ENCODE results near the gene MAGI2. TPM values are rescaled to one million over a fixed set of nuclear protein-coding genes. Genes with fewer than 3 reads are reported as not detected.

The MAGI2 gene
- total RNA-seq, 2 experiments from 2014 or later: 0.03 to 0.17 TPM

DNA sequence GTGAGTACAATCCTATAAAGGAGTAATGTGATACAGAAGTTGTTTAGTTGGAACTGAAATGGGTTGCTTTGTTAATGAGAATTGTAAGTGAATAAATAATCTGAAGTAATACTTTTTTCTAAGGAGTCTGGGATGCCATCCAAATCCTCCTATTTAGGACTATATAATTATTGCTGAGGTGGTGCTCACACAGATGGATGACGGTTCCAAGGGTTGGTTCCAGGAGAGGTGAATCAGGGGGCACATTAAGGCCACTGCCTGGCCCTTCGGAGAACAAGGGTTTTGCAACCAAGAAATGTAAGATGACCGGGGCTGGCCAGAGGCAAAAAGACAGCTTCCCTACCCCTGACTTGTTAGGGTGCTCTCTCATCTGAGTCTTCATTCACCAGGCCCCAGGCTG is 1302.2 kb downstream of the MAGI2 start:
- BruUV-seq (replicated peaks): no TSS peak
- POLR2A ChIA-PET: no interaction called here
- TF ChIP-seq, protein P1, sequence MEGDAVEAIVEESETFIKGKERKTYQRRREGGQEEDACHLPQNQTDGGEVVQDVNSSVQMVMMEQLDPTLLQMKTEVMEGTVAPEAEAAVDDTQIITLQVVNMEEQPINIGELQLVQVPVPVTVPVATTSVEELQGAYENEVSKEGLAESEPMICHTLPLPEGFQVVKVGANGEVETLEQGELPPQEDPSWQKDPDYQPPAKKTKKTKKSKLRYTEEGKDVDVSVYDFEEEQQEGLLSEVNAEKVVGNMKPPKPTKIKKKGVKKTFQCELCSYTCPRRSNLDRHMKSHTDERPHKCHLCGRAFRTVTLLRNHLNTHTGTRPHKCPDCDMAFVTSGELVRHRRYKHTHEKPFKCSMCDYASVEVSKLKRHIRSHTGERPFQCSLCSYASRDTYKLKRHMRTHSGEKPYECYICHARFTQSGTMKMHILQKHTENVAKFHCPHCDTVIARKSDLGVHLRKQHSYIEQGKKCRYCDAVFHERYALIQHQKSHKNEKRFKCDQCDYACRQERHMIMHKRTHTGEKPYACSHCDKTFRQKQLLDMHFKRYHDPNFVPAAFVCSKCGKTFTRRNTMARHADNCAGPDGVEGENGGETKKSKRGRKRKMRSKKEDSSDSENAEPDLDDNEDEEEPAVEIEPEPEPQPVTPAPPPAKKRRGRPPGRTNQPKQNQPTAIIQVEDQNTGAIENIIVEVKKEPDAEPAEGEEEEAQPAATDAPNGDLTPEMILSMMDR (conservative IDR thresholded peaks at IDR 0.05; ENCODE audit: low read length): no peak
- TF ChIP-seq EZH2phosphoT487 (IDR thresholded peaks at IDR 0.05; ENCODE audit: borderline replicate concordance, low read depth, low read length): no peak

DNA sequence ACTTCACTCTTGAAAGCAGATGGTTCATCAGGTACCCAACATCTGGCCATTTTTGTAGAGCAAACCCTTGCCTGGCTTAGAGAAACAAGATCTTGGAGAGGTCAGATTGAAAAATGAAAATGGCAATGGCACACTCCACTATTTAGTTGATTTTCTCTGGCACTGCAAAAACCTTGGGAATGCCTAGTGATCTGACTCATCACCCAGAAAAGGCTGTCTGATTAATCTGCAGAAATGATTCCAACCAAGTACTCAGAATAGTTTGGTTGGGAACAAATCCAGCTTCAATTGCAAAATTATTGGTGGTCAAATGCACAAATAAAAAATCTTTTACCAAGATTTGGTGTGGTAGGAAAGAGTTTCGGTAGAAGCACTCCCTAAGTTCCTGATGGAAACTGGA is 1303.7 kb downstream of the MAGI2 start:
- H3K4me2 ChIP-seq (ENCODE audit: low read length): no peak overlapping the region
- H4K20me1 ChIP-seq (ENCODE audit: insufficient read depth, low read length): no peaks in the 10 kb centered on the region
- DNase-seq (ENCODE audit: low spot score): no peak
- H2AFZ ChIP-seq (ENCODE audit: low read length): no peak overlapping the region
- no peak overlapping the region for H3K27ac ChIP-seq (ENCODE audit: low read depth, low read length, poor library complexity, severe bottlenecking)
- no peaks in the 10 kb centered on the region for H3K9me3 ChIP-seq (ENCODE audit: low read length)
- no peak overlapping the region for H3K4me3 ChIP-seq (ENCODE audit: low read depth, low read length, poor library complexity, severe bottlenecking)
- no TSS peak for BruUV-seq (replicated peaks)
- H3K9me2 ChIP-seq (ENCODE audit: insufficient read depth, low read length): no peaks in the 10 kb centered on the region
- ChIA-PET POLR2A (interaction anchor here (1.0 to 1.2 kb wide), 2 partner anchors 24 to 27 kb away, joined by 3 read pairs; no protein-coding TSS in a partner anchor), CTCF (ENCODE audit: unreplicated experiment) (no interaction called here)
- no peaks in the 10 kb centered on the region for H3K79me2 ChIP-seq (ENCODE audit: insufficient read depth, low read depth, low read length)
- TF ChIP-seq, protein P1 (conservative IDR thresholded peaks at IDR 0.05; ENCODE audit: low read length): no peak
- TF ChIP-seq EZH2phosphoT487 (IDR thresholded peaks at IDR 0.05; ENCODE audit: borderline replicate concordance, low read depth, low read length): no peak
- intact Hi-C loops (cut with micrococcal nuclease; ENCODE audit: unreplicated experiment): no loop called here
- no peaks in the 10 kb centered on the region for H3K4me1 ChIP-seq (ENCODE audit: insufficient read depth, low read length, poor library complexity, severe bottlenecking)
- H3K36me3 ChIP-seq (ENCODE audit: insufficient read depth, low read length): no peaks in the 10 kb centered on the region

More for the DNA sequence above, 1302.2 kb downstream of the MAGI2 start:
- no peaks in the 10 kb centered on the region for H3K36me3 ChIP-seq (ENCODE audit: insufficient read depth, low read length)
- no peaks in the 10 kb centered on the region for H3K9me3 ChIP-seq (ENCODE audit: low read length)
- H4K20me1 ChIP-seq (ENCODE audit: insufficient read depth, low read length): no peaks in the 10 kb centered on the region
- no peaks in the 10 kb centered on the region for H3K9me2 ChIP-seq (ENCODE audit: insufficient read depth, low read length)
- DNase-seq (ENCODE audit: low spot score): no peak
- no peak overlapping the region for H3K4me3 ChIP-seq (ENCODE audit: low read depth, low read length, poor library complexity, severe bottlenecking)
- no peak overlapping the region for H2AFZ ChIP-seq (ENCODE audit: low read length)
- intact Hi-C loops (cut with micrococcal nuclease; ENCODE audit: unreplicated experiment): no loop called here
- H3K4me2 ChIP-seq (ENCODE audit: low read length): no peak overlapping the region
- CTCF ChIA-PET (ENCODE audit: unreplicated experiment): no interaction called here
- no peaks in the 10 kb centered on the region for H3K4me1 ChIP-seq (ENCODE audit: insufficient read depth, low read length, poor library complexity, severe bottlenecking)
- H3K79me2 ChIP-seq (ENCODE audit: insufficient read depth, low read depth, low read length): no peaks in the 10 kb centered on the region
- no peak overlapping the region for H3K27ac ChIP-seq (ENCODE audit: low read depth, low read length, poor library complexity, severe bottlenecking)

DNA sequence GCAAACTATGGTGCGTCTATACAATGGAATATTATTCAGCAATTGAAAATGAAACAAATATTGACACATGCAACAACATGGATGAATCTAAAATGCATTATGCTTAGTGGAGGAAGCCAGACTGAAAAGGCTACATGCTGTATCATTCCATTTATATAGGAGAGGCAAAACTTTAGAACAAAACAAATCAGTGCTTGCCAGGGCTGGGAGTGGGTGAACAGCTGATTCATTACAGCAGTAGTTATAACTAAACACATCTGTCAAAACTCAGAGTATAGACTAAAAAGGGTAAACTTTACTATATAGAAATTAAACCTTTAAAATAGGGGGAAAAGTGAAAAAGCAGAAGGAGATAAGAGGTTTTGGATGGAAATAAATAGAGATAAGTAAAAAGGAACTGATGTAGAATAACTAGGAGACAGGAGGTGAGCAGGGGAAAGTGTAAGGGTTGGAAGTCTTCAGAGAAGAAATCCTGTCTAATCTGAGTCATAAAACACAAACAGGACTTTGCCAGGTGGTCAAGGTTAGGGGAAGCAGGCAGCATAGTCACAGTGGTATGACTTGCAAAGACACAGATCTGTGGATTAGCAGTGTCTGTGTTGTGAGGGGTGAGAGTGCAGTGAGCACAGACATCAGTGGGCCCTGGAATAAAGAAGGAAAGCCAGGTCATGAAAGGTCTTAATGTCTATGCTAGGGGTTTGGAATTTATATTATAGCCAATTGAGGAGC is 1305.1 kb downstream of the MAGI2 start:
- no TSS peak for BruUV-seq (replicated peaks)
- Histone ChIP-seq H3K9me3 (ENCODE audit: low read length) (no peaks in the 10 kb centered on the region), H3K27ac (ENCODE audit: low read depth, low read length, poor library complexity, severe bottlenecking) (no peak overlapping the region), H3K9me2 (ENCODE audit: insufficient read depth, low read length) (no peaks in the 10 kb centered on the region), H4K20me1 (ENCODE audit: insufficient read depth, low read length) (no peaks in the 10 kb centered on the region), H3K36me3 (ENCODE audit: insufficient read depth, low read length) (no peaks in the 10 kb centered on the region), H3K79me2 (ENCODE audit: insufficient read depth, low read depth, low read length) (no peaks in the 10 kb centered on the region), H3K4me1 (ENCODE audit: insufficient read depth, low read length, poor library complexity, severe bottlenecking) (no peaks in the 10 kb centered on the region), H2AFZ (ENCODE audit: low read length) (no peak overlapping the region), H3K4me3 (ENCODE audit: low read depth, low read length, poor library complexity, severe bottlenecking) (no peak overlapping the region), H3K4me2 (ENCODE audit: low read length) (no peak overlapping the region)
- TF ChIP-seq, protein P1 (conservative IDR thresholded peaks at IDR 0.05; ENCODE audit: low read length): no peak
- TF ChIP-seq EZH2phosphoT487 (IDR thresholded peaks at IDR 0.05; ENCODE audit: borderline replicate concordance, low read depth, low read length): no peak
- CTCF ChIA-PET (ENCODE audit: unreplicated experiment): no interaction called here
- intact Hi-C loops (cut with micrococcal nuclease; ENCODE audit: unreplicated experiment): no loop called here
- POLR2A ChIA-PET: no interaction called here
- DNase-seq (ENCODE audit: low spot score): no peak
